NOMO-1 treated with DMSO at 0.1 percent for 48 hours (cell line): ENCODE results near the gene ENTREP3.

Experiments
- DNase-seq: peaks from one replicate; lab custom pipeline; 2025; ENCODE audit not compliant: unreplicated experiment; lab: John Stamatoyannopoulos, UW

The ENTREP3 gene

DNA sequence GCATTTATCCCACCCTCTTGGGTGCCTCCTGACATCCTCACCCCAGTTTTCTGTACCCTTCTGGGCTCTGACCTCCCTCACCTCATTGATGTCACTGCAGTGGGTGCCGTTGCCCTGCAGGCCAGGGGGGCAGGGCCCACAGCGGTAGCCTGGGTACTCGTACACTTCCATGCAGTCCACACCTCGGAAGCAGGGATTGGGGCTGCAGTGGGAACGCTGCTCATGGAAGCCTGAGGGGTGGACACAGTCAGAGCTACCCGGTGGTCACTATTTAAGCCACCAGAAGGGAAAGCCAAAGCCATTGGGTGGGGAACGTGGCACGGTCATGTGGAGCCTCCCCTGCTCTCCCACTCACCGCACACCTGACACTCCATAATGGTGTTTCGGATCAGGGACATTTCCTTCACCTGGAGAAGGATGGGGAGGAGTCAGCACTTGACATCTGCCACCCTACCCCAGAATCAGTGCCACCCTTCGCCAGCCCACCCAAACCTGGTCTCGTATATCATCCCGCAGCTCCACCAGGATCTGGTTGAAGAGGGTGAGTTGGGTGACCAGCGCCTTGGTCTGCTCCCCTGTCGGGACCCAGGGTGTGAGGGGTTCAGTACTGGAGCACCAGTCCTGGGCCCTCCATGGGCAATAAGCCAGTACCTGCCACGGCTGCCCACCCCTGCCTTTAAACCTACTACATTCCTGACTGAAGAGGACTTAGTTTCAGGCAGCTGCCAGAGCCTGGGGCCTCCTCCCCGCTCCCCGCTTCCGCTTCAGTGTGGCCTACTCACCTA is 52.4 kb downstream of the ENTREP3 start:
- no peak for DNase-seq

- no peak for DNase-seq
These were observed 53.1 kb downstream of the ENTREP3 start for GRCh38 chr1:155202198-155202597.

DNA sequence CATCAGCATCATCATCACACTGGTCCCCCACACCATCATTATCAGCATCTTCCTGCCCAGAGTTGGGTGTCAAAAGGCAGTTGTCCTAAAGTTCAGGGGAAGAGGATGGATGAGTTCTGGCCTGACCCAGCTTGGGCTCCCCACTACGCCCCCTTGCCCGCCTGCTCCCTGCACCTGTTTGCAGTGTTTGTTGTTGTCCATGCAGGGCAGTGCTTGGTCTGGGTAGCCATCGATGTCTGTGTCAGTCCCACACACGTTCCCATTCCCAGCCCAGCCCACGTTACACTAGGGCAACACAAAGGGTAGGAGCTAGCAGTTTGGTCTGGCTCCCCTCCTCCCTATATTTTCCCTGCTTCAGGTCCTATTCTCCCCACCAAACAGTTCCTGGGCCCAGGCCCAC is 54.4 kb downstream of the ENTREP3 start:
- no peak for DNase-seq

GRCh38 chr1:155199792-155200191 is 55.5 kb downstream of the ENTREP3 start:
- no peak for DNase-seq

- DNase-seq: no peak
These were observed 56.8 kb downstream of the ENTREP3 start for GRCh38 chr1:155198547-155198906.

- DNase-seq: no peak
These were observed 57.3 kb downstream of the ENTREP3 start for GRCh38 chr1:155197901-155198546.
